GM12878 (cell line): ENCODE measurements around the gene DCLRE1C. TPM values are rescaled to one million over a fixed set of nuclear protein-coding genes. Genes with fewer than 3 reads are reported as not detected.

ENCODE experiments used
- CBX5 ChIP-seq: sonication (generic); IDR thresholded peaks from 2 replicates; pipeline ENCODE4 v1.6.1; 2016; ENCODE audit warnings: low read depth, moderate library complexity, mild to moderate bottlenecking, inconsistent platforms
- CEBPZ ChIP-seq: fragments of 150-350 bp; IDR thresholded peaks from 2 replicates; pipeline ENCODE4 v1.6.1; 2016; ENCODE audit warnings: low read depth, low read length
- CHD4 ChIP-seq: fragments of 200-600 bp; sonication (generic); IDR thresholded peaks from 2 replicates; pipeline ENCODE4 v1.6.1; 2016; ENCODE audit warnings: mild to moderate bottlenecking
- E4F1 ChIP-seq: fragments of 450-650 bp; IDR thresholded peaks from 2 replicates; pipeline ENCODE4 v1.6.1; 2018; ENCODE audit warnings: borderline replicate concordance, mild to moderate bottlenecking; ENCODE audit not compliant: partially characterized antibody
- ETV6 ChIP-seq, 2 experiments: fragments of 450-650 bp in 1 of 2; IDR thresholded peaks in 1 of 2; conservative IDR thresholded peaks in 1 of 2; 2 replicates each; pipeline ENCODE4 v1.6.1; 2014; ENCODE audit warnings: antibody characterized with exemption in 1 of 2, borderline replicate concordance in 1 of 2, low read depth in 1 of 2, mild to moderate bottlenecking in 1 of 2, moderate library complexity in 1 of 2
- EZH2 ChIP-seq: IDR thresholded peaks from 2 replicates; pipeline ENCODE4 v1.6.1; 2012; ENCODE audit warnings: low read depth, mild to moderate bottlenecking, control low read depth, inconsistent platforms, low read length, borderline replicate concordance; ENCODE audit not compliant: control insufficient read depth
- IRF4 ChIP-seq: IDR thresholded peaks from 2 replicates; pipeline ENCODE4 v1.6.1; 2011; ENCODE audit warnings: low read depth, low read length
- KDM1A ChIP-seq: fragments of 200-600 bp; sonication (generic); IDR thresholded peaks from 2 replicates; pipeline ENCODE4 v1.6.1; 2016; ENCODE audit warnings: borderline replicate concordance
- PKNOX1 ChIP-seq: fragments of 450-650 bp; IDR thresholded peaks from 2 replicates; pipeline ENCODE4 v1.6.1; 2016; ENCODE audit warnings: mild to moderate bottlenecking
- RBBP5 ChIP-seq: fragments of 200-600 bp; sonication (generic); conservative IDR thresholded peaks from 2 replicates; pipeline ENCODE4 v1.6.1; 2016
- RELB ChIP-seq: fragments of 450-650 bp; IDR thresholded peaks from 2 replicates; pipeline ENCODE4 v1.6.1; 2017; ENCODE audit warnings: low read depth, mild to moderate bottlenecking, moderate library complexity
- ZNF687 ChIP-seq: fragments of 450-650 bp; IDR thresholded peaks from 2 replicates; pipeline ENCODE4 v1.6.1; 2017; ENCODE audit warnings: mild to moderate bottlenecking, moderate library complexity
- polyA plus RNA-seq, 11 experiments: library from polyadenylated mRNA; depleted of rRNA in 4 of 11; unstranded in 6 of 11; stranded (reverse) in 5 of 11; fragments of >200 nt; fragmentation: Nextera tagmentation in 4 of 11; fragmentation: Illumina TruSeq in 1 of 11; extraction: Ambion mirVana in 4 of 11; extraction: Trizol in 1 of 11; gene quantifications; 1 replicate in 1 of 11; 2 replicates in 10 of 11; pipeline versions ENCODE4 v1.2.1 to v1.2.3, GENCODE V29; 2011 to 2016; ENCODE audit warnings: inconsistent platforms in 2 of 11, missing spikeins in 2 of 11, low read depth in 1 of 11
- total RNA-seq, 4 experiments: library from RNA; depleted of rRNA in 3 of 4; stranded (reverse); fragments of >200 nt in 3 of 4; fragmentation: Illumina TruSeq in 1 of 4; extraction: Trizol in 1 of 4; gene quantifications; 2 replicates each; pipeline versions ENCODE4 v1.2.1 to v1.2.3, GENCODE V29; 2013 to 2021

Gene DCLRE1C
- total and polyA plus RNA-seq, 10 of the 15 experiments (the other 5 are each of a cell fraction or from before 2014, with no cell fraction given), result 15.7 to 43.4 (median 26.0) TPM

GRCh38 chr10:14959221-14960057, 5.5 kb upstream of the DCLRE1C start, which contains the start of gene MEIG1 (continued):
- TF ChIP-seq ZNF687, result peak; percentile 50; the same call in 1 of the 2 replicates
- no peak for TF ChIP-seq KDM1A
- peak; percentile 78 for TF ChIP-seq PKNOX1
- peak in 1 of 2 experiments; percentile 48; a peak in 1 of 4 replicates for TF ChIP-seq ETV6 (conservative IDR thresholded peaks at IDR 0.05 in 1 of 2, IDR thresholded peaks at IDR 0.05 in 1 of 2; ENCODE audit: borderline replicate concordance in 1 of 2, low read depth in 1 of 2)
- no peak for TF ChIP-seq IRF4
- no peak for TF ChIP-seq CEBPZ
- TF ChIP-seq CBX5, result peak; percentile 85; the same call in 1 of the 2 replicates
- TF ChIP-seq RELB, result peak; percentile 95
- no peak for TF ChIP-seq E4F1
- no peak for TF ChIP-seq CHD4
- TF ChIP-seq RBBP5, result no peak
- TF ChIP-seq EZH2, result no peak
